B cell (primary cell): ENCODE measurements around the gene PPP1R3C. TPM values are rescaled to one million over a fixed set of nuclear protein-coding genes. Genes with fewer than 3 reads are reported as not detected.

ENCODE experiments used
- ATAC-seq: fragments of 200-7000 bp; cut with Tn5 transposase; one replicate; pipeline ENCODE4 v1.10.0; 2021; ENCODE audit warnings: low read depth, mild to moderate bottlenecking, moderate number of reproducible peaks, moderate library complexity
- CTCF ChIA-PET: fragments of 350-600 bp; sonication (Branson Sonifier 250); formaldehyde crosslinking; loops from one replicate; lab custom pipeline; 2021; ENCODE audit warnings: antibody characterized with exemption, inconsistent platforms; lab: Charles Lee
- POLR2A ChIA-PET: fragments of 350-600 bp; sonication (Branson Sonifier 250); formaldehyde crosslinking; loops from one replicate; lab custom pipeline; 2021; ENCODE audit warnings: antibody characterized with exemption; lab: Charles Lee
- DNase-seq: peaks from one replicate; pipeline ENCODE4 v3.0.0; 2013
- H2AFZ ChIP-seq: 2 replicates; pipeline ENCODE4 v1.6.1; 2012; ENCODE audit warnings: mild to moderate bottlenecking, low read depth, low read length; ENCODE audit not compliant: insufficient read depth, poor library complexity, severe bottlenecking
- H3K27ac ChIP-seq, 2 donors: 1 replicate in 1 of 2; 2 replicates in 1 of 2; pipeline ENCODE4 v1.5.1; 2012 to 2013; ENCODE audit warnings: low read length in 2 of 2, mild to moderate bottlenecking in 2 of 2, moderate library complexity in 1 of 2
- H3K27me3 ChIP-seq, 4 experiments: fragments of 200-600 bp in 1 of 4; sonication (generic) in 1 of 4; replicated peaks in 1 of 4; 1 replicate in 2 of 4; 2 replicates in 2 of 4; pipeline versions ENCODE4 v1.6.1 to v1.7.0; 2013 to 2016; ENCODE audit warnings: low read length in 3 of 4, mild to moderate bottlenecking in 2 of 4, mixed read lengths in 1 of 4, moderate library complexity in 1 of 4; ENCODE audit not compliant: insufficient read depth in 4 of 4, control insufficient read depth in 3 of 4; ENCODE audit errors: control extremely low read depth in 1 of 4
- H3K36me3 ChIP-seq, 2 experiments: replicated peaks in 1 of 2; 1 replicate in 1 of 2; 2 replicates in 1 of 2; pipeline versions ENCODE4 v1.6.1 to v1.7.1; 2013; ENCODE audit warnings: low read length in 1 of 2; ENCODE audit not compliant: insufficient read depth in 2 of 2, control insufficient read depth in 1 of 2; ENCODE audit errors: control extremely low read depth in 1 of 2, extremely low read depth in 1 of 2
- H3K4me1 ChIP-seq, 2 donors: fragments of 200-600 bp in 1 of 2; sonication (generic) in 1 of 2; 1 replicate in 1 of 2; 2 replicates in 1 of 2; pipeline versions ENCODE4 v1.5.1 to v1.6.1; 2013 to 2017; ENCODE audit warnings: low read length in 2 of 2; ENCODE audit not compliant: control insufficient read depth in 2 of 2, insufficient read depth in 2 of 2
- H3K4me2 ChIP-seq: replicated peaks from 2 replicates; pipeline ENCODE3; 2012; ENCODE audit warnings: mild to moderate bottlenecking, low read depth, low read length; ENCODE audit not compliant: poor library complexity, severe bottlenecking
- H3K4me3 ChIP-seq, 5 experiments: fragments of 200-600 bp in 1 of 5; sonication (generic) in 1 of 5; 1 replicate in 3 of 5; 2 replicates in 2 of 5; pipeline versions ENCODE4 v1.5.1 to v1.7.0; 2011 to 2016; ENCODE audit warnings: low read length in 4 of 5, mild to moderate bottlenecking in 4 of 5, low read depth in 2 of 5, control low read depth in 1 of 5, moderate library complexity in 1 of 5; ENCODE audit not compliant: insufficient read depth in 1 of 5; ENCODE audit errors: control extremely low read depth in 1 of 5, extremely low read depth in 1 of 5
- H3K79me2 ChIP-seq: fragments of 200-600 bp; sonication (generic); one replicate; pipeline ENCODE4 v1.6.0; 2016; ENCODE audit warnings: low read length; ENCODE audit not compliant: control insufficient read depth, insufficient read depth
- H3K9ac ChIP-seq: fragments of 200-600 bp; sonication (generic); 2 replicates; pipeline ENCODE4 v1.6.1; 2017; ENCODE audit warnings: mild to moderate bottlenecking, low read length, moderate library complexity
- H3K9me3 ChIP-seq, 3 donors: one replicate each; pipeline versions ENCODE4 v1.6.1 to v1.7.1; 2013; ENCODE audit warnings: low read length in 2 of 3; ENCODE audit not compliant: control insufficient read depth in 2 of 3, insufficient read depth in 1 of 3; ENCODE audit errors: control extremely low read depth in 1 of 3
- H4K20me1 ChIP-seq: 2 replicates; pipeline ENCODE4 v1.6.0; 2012; ENCODE audit warnings: mild to moderate bottlenecking, low read length; ENCODE audit not compliant: insufficient read depth, control insufficient read depth, poor library complexity, severe bottlenecking
- H3K27ac Mint-ChIP-seq: one replicate; pipeline ENCODE4 v1.8.0; 2021; ENCODE audit warnings: mixed read lengths
- H3K27me3 Mint-ChIP-seq: one replicate; pipeline ENCODE4 v1.8.0; 2021; ENCODE audit warnings: mixed read lengths
- H3K4me1 Mint-ChIP-seq: one replicate; pipeline ENCODE4 v1.8.0; 2021; ENCODE audit warnings: mixed read lengths
- H3K4me3 Mint-ChIP-seq: one replicate; pipeline ENCODE4 v1.8.0; 2021; ENCODE audit warnings: mixed read lengths
- H3K9me3 Mint-ChIP-seq: one replicate; pipeline ENCODE4 v1.8.0; 2022; ENCODE audit warnings: mixed read lengths; ENCODE audit not compliant: insufficient read depth
- EZH2 ChIP-seq: IDR thresholded peaks from 2 replicates; pipeline ENCODE4 v1.6.1; 2012; ENCODE audit warnings: borderline replicate concordance, low read depth, mild to moderate bottlenecking, moderate library complexity, low read length; ENCODE audit not compliant: insufficient read depth, poor library complexity, severe bottlenecking
- WGBS: methylation state at CpG from one replicate; pipeline ENCODE4 v1.1.5; 2013; ENCODE audit warnings: missing lambda C conversion rate; ENCODE audit not compliant: insufficient coverage; 5-methylcytosine and 5-hydroxymethylcytosine counted together
- intact Hi-C: fragments of 100-400 bp; cut with micrococcal nuclease; formaldehyde crosslinking; loops from one replicate; pipeline ENCODE4 v1.10.0; 2022
- polyA plus RNA-seq: library from polyadenylated mRNA; depleted of rRNA; stranded (reverse); fragments of >200 nt; gene quantifications from 2 replicates; pipeline ENCODE4 v1.2.3, GENCODE V29; 2012
- total RNA-seq, 2 donors: library from RNA; stranded (reverse); fragments of 120-200 nt in 1 of 2; gene quantifications; 1 replicate in 1 of 2; 2 replicates in 1 of 2; pipeline versions ENCODE4 v1.2.3 to v1.2.4, GENCODE V29; 2013 to 2022
- TF ChIP-seq, protein P1 (sequence below): fragments of 200-600 bp; IDR thresholded peaks from one replicate; pipeline ENCODE4 v1.8.0; 2022; ENCODE audit warnings: antibody characterized with exemption, mild to moderate bottlenecking

The PPP1R3C gene
- total and polyA plus RNA-seq, 2 donors (not counting 1 experiment from before 2014, with no cell fraction given) = not detected

DNA sequence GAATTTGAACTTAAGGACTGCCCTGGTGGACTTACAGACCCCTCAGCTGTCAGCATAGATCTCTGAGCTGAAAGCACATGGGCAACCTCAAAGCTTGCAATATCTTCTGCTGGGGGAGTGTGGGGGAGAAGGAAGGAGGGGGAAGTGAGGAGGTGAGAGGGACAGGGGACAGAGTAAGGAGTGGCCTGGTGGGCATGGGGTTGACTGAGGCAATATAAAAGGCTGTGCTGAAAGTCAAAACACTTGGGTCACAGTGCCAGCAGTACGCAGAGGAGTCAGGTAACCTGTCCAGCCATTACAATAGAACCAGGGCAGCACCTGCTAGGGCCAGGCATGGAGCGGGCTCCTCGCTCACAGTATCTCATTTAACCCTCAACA is 43.2 kb downstream of the PPP1R3C start:
- Histone ChIP-seq H3K4me2 (no peak overlapping the region), H3K27me3 (peaks cover 0 to 3% (median 0%) of the 10 kb centered on the region in 4 experiments), H3K9me3 (no peaks in the 10 kb centered on the region), H3K36me3 (no peaks in the 10 kb centered on the region), H3K4me3 (no peak overlapping the region), H3K79me2 (no peaks in the 10 kb centered on the region), H3K9ac (no peak overlapping the region), H4K20me1 (no peaks in the 10 kb centered on the region), H3K4me1 (no peaks in the 10 kb centered on the region), H3K27ac (no peak overlapping the region), H2AFZ (no peak overlapping the region)
- POLR2A ChIA-PET = no interaction called here
- TF ChIP-seq, protein P1, sequence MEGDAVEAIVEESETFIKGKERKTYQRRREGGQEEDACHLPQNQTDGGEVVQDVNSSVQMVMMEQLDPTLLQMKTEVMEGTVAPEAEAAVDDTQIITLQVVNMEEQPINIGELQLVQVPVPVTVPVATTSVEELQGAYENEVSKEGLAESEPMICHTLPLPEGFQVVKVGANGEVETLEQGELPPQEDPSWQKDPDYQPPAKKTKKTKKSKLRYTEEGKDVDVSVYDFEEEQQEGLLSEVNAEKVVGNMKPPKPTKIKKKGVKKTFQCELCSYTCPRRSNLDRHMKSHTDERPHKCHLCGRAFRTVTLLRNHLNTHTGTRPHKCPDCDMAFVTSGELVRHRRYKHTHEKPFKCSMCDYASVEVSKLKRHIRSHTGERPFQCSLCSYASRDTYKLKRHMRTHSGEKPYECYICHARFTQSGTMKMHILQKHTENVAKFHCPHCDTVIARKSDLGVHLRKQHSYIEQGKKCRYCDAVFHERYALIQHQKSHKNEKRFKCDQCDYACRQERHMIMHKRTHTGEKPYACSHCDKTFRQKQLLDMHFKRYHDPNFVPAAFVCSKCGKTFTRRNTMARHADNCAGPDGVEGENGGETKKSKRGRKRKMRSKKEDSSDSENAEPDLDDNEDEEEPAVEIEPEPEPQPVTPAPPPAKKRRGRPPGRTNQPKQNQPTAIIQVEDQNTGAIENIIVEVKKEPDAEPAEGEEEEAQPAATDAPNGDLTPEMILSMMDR = no peak
- no peak for TF ChIP-seq EZH2
- H3K4me3 Mint-ChIP-seq = no peak overlapping the region
- peaks cover 27% of the 10 kb centered on the region for H3K27me3 Mint-ChIP-seq
- H3K27ac Mint-ChIP-seq = no peak overlapping the region
- no peaks in the 10 kb centered on the region for H3K9me3 Mint-ChIP-seq
- no peaks in the 10 kb centered on the region for H3K4me1 Mint-ChIP-seq
- DNase-seq (no peak), ATAC-seq (no peak)
- CTCF ChIA-PET = no interaction called here
- intact Hi-C loops = no loop called here
- WGBS = 100% methylated on average over 1 of the region's 3 CpGs

DNA sequence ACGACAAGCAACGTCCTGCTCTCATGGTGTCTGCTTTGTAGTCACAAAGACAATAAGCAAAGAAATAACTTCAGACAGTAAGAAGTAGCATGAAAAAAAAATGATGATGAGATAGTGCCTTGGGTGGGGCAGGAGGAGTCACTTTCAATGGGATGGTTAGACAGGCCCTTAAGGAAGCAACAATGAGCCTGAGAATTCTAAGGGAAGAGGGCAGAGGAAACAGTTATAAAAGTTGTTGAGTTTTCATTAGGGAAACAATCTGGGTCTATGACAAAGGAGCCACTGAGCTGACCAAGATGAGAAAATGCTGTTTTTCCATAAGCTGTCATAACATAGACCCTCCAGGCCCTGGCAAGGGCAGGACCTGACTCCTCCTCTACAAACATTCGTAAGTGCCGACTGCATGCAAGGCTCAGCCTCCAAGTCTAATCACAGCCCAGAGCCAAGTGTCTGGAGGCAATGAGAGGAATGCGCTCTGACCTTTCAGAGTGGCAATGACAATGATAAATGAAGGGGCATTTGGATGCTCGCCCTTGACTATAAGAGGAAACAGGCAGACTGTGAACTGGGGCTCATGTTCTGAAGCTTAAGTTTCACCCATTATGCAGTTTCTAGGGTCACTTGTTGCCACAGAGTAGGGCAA is 43.7 kb downstream of the PPP1R3C start:
- no peak overlapping the region for H3K27ac Mint-ChIP-seq
- H3K4me2 ChIP-seq = no peak overlapping the region
- DNase-seq = no peak
- ChIA-PET CTCF (no interaction called here), POLR2A (no interaction called here)
- peaks cover 28% of the 10 kb centered on the region for H3K27me3 Mint-ChIP-seq
- no peaks in the 10 kb centered on the region for H3K9me3 ChIP-seq
- no peaks in the 10 kb centered on the region for H3K4me1 Mint-ChIP-seq
- no peak for ATAC-seq
- H3K27me3 ChIP-seq = peaks cover 0 to 3% (median 0%) of the 10 kb centered on the region in 4 experiments
- no peak overlapping the region for H2AFZ ChIP-seq
- no peak overlapping the region for H3K27ac ChIP-seq
- no peak overlapping the region for H3K4me3 Mint-ChIP-seq
- TF ChIP-seq EZH2 = no peak
- TF ChIP-seq, protein P1 = no peak
- H4K20me1 ChIP-seq = no peaks in the 10 kb centered on the region
- no peak overlapping the region for H3K4me3 ChIP-seq
- no peak overlapping the region for H3K9ac ChIP-seq
- 98% methylated on average over 4 of the region's 6 CpGs for WGBS
- H3K79me2 ChIP-seq = no peaks in the 10 kb centered on the region
- no peaks in the 10 kb centered on the region for H3K36me3 ChIP-seq
- no peaks in the 10 kb centered on the region for H3K9me3 Mint-ChIP-seq
- intact Hi-C loops = no loop called here
- no peaks in the 10 kb centered on the region for H3K4me1 ChIP-seq
